ENCODE data around the gene TMEM95.

GRCh38 chr17:7312432-7313087 is 42.4 kb upstream of the TMEM95 start:
- no peak for TF ChIP-seq CTCF (IDR thresholded peaks at IDR 0.05; ENCODE audit: low read depth, low read length, missing input control)
- TF ChIP-seq SP1 (IDR thresholded peaks at IDR 0.05): no peak
- no peak for TF ChIP-seq JUND (IDR thresholded peaks at IDR 0.05)
- no peak for TF ChIP-seq REST (IDR thresholded peaks at IDR 0.05)
- TF ChIP-seq RXRA (IDR thresholded peaks at IDR 0.05): no peak
